Right ventricle myocardium superior (tissue), 1 donor: Measurements from ENCODE around the gene AURKA. TPM values are rescaled to one million over a fixed set of nuclear protein-coding genes. Genes with fewer than 3 reads are reported as not detected.

Source experiments
- ATAC-seq: fragments of 200-7000 bp; cut with Tn5 transposase; one replicate; pipeline ENCODE4 v1.9.1; 2020; ENCODE audit warnings: mild to moderate bottlenecking; ENCODE audit not compliant: poor library complexity
- DNase-seq: peaks from one replicate; pipeline ENCODE4 v3.0.0-alpha.2; 2020
- intact Hi-C: fragments of 100-400 bp; cut with DNase I; formaldehyde crosslinking; loops from one replicate; pipeline ENCODE4 v1.11.2; 2022
- total RNA-seq: library from RNA; stranded (reverse); fragmentation: NEBNext Ultra II Directional; extraction: Animal tissue kit (Norgen Biotek cat#: 25700); gene quantifications from one replicate; pipeline ENCODE4 v1.2.1, GENCODE V29; 2021
- donor health status: DM: no; HTN: yes; CAD: no; lungs with severe emphysema.

AURKA gene
- total RNA-seq, 1 donor from 2014 or later = 6.0 TPM

DNA sequence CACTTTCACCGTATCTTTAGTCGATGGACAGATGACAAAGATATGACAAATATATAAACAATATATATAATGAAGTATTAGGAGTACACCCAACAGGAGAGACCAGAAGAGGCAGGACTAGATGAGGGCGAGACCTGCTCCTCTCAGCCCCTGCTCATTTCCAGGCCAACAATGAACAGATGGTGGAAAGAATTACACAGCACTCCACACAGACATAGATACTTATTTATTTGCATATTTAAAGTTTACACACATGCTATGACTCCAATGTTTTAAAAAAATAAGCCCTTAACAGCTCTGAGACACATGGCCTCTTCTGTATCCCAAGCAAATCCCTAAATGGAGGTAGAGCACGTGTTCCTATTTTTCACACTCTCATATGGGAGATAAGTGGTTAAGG, 22.8 kb downstream of the AURKA start:
- ATAC-seq (no peak), DNase-seq (no peak)
- intact Hi-C loops = no loop called here

DNA sequence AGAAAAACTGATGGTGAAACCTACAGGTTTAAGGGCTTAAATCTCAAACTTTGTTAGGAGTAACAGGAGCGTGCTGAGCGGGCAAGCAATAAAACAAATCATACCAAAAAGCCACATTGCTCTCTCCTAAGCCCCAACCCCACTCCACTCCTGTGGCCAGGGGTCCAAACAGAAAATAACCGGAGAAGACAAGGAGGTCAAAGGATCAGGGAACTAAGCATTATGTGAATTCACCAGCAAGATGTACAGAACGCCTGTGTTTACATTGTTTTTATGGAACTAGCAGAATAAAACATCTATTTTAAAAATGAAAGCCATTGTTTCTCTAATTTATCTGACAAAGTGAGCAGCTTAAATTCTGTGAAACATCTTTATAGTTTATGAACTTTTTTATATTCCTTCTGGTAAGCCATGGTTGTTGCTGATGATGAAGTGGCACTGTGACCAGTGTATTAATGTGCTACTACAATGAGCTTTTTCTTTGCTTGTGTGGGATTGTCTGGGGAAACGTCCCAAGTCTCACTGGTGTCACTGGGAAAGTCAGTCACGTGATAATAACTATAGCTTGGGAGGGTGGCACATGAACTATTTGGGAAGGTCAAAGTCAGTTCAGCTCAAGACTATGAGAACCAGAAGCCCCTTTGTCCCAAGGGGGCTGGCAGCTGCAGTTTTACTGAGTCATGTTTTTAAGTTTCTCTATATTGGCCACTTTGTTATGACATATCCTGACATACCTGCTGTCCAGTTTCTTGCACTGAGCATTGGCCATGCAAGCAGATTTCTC, 23.5 kb downstream of the AURKA start:
- ATAC-seq = no peak
- DNase-seq = no peak

DNA sequence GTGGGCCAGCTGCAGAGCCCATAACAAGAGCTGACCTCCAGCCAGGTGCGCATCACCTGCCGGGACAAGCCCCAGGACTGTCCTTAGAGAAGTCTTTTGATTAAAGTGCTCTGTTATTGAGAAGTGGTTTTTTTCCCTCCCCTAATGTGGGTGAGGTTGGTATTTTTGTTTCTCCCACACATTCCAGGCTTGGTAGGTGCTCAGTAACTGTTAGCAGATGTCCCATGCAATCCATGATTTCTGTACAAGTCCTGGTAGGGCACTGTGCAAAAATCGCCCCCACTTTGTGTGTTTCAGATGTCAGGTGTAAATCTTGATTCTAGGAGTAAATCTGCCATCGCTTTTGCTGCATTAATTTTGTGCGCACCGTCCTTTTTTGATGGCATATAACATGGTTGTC, 28.5 kb downstream of the AURKA start:
- intact Hi-C loops = no loop called here
- no peak for DNase-seq
- ATAC-seq = no peak

More for the DNA sequence above, 23.5 kb downstream of the AURKA start:
- intact Hi-C loops = no loop called here

DNA sequence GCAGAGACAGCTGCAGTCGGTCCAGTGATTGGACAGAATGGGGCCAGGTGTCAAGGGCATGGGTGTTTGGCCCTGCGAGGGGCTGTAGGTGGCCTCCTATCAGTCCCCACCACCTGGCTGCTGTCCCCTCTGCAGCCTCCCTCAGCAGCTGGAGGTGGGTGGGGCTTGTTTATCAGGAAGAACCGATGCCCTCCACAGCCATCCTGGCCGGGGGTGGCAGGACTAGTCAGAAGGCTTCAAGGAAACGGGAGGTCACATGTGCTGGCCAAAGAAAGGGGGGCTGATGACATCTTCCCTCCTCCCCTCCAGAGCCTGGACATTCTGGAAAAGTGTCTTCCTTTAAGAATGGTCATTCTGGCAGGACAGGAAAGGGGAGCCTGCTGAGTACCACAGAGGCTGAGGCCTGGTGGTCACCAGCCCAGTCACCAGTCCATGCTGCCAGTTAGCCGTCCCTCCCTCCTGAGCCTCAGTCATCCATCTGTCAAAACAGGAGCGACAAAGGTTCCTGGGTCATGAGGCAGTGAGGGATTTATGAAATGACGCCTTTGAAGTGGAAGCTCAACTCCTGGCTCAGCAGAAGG, 29.1 kb downstream of the AURKA start:
- DNase-seq (no peak), ATAC-seq (no peak)
- intact Hi-C loops = no loop called here

DNA sequence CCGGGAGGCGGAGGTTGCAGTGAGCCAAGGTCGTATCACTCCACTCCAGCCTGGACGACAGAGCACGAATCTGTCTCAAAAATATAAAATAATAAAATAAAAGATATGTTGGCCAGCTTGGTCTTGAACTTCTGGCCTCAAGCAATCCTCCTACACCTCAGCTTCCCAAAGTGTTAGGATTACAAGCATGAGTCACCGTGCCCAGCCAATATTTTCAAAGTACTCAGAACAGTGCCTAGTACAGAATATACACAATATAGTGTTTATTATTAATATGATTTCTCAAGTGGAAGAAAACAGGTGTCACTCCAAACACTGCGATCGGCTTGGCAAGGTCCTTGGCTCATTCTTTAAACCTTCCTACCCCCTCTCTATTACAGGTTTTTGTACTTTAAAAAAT, 30.1 kb downstream of the AURKA start:
- intact Hi-C loops = no loop called here
- ATAC-seq = no peak
- no peak for DNase-seq

DNA sequence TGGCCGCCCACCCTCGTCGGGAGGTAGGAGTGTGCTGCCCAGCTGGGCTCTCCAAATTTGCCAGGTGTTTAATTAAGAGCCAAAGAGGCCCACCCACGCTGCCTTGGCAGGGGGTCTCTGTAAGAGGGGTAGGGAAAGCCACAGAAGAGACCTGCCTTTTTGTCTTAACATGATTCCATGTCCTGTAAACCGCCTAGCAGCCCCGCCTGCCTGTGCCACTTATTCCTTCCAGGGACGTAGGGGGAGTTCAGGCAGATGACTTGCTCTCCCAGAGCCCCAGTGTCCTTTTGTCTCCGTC, 31.2 kb downstream of the AURKA start:
- no peak for ATAC-seq
- intact Hi-C loops = no loop called here
- DNase-seq = no peak

DNA sequence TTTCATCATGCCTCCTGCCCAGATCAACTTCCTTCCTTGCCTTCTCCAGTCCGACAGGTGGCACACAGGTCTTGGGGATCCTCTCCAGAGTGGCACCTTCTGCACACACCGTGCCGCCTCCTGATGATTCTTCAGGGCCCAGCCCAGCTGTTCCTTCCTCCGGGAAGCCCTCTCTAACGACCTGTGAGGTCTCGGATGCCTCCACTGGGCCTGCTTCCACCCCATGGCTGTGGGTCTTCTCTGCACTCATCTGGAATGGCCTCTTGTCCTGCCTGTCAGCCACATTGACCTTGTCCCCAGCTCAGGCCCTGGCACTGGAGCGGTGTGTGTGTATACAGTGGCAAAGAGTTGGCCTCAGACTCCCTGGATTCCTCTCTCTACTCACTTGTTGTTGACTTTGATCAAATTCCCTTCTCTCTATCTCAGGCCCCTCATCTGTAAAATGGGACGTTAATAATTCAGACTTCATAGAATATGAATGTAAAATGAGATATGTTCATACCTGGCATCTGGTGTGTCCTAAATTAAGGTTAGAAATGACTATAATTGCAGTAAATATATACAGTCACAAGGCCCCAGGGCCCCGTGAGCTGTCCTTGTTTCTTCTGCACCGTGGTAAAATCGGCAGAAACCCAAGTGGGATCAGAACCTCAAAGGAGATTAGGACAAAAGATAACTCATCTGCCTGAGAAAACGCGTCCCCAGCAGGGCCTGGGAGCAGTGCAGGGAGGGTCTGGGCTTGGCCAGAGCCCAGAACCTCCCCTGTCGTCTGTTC, 31.7 kb downstream of the AURKA start:
- intact Hi-C loops = no loop called here
- ATAC-seq = no peak
- DNase-seq = no peak

DNA sequence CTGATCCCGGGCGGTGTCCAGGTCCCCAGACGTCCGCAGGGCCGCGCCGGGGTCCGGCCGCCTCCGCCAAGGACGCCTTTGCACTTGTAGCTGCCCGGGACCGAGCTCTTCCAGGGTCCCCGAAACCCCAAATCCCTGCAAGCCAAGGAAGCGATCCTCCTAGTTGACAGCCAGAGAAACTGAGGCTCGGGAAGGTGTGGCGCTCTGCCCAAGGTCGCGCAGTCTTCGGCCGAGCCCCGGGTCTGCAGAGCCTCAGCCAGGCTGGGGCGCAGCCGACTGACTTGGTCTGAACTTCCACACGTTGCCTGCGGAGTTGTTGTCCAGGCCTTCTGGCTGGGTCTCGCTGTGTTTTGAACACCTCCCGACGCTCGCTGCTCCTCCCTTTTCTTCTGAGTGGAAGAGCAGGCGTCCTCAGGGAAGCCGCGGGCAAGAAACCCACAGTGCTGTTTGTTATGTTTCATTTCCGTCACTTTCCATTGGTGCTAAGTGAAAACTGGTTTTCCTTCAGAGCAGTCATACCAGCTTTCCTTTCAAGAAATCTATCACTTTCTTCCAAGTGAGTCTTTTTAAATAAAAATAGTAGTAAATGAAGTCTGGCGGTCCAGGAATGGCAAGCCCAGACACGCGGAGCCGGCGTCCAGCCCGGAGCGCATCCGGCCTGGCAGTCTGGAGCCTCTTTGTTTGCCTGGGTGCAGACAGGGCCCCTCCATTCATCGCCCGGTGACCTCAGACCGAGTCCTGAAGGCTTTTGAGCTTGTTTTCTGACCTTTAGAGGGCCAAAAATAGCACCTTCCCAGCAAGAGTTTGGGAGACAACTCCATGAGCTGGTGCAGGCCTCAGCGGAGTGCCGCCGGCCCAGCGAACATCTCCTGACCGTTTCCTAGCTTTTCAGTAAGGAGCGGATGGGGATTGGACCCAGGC, 32.5 kb downstream of the AURKA start:
- peak; percentile 74 for ATAC-seq
- DNase-seq = peak; percentile 71
- intact Hi-C loops = no loop called here

DNA sequence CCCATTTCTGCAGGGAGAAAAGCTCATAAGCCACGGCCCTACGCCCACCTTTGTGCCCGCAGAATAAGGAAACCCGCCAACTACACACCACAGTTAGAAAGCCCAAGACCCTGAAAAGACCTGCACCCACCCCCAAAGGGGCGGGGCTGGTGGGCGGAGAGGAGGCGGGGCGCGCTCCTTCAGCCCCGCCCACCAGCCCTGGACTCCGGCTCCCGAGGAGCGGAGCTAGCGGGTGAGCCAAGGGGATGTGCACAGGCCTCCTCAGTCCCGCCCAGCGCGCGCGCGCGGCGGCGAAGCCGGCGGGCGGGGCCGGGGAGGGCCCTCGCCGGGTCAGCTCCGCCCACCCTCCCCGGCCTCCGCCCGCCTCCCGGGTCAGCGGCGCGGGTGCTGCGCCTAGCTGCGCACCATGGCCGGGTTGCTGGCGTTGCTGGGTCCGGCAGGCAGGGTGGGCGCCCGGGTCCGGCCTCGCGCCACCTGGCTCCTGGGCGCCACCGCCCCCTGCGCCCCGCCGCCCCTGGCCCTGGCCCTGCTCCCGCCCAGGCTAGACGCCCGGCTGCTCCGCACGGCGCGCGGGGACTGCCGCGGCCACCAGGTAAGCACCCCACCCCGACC, 33.3 kb downstream of the AURKA start, which contains the start of gene FAM210B:
Gene FAM210B (plus strand): TSS at position 375 of the 612 bp plus-strand sequence. CDS start 32 bp downstream, at position 407.
- ATAC-seq = peak; percentile 97
- DNase-seq = peak; percentile 93
- intact Hi-C loops = no loop called here

DNA sequence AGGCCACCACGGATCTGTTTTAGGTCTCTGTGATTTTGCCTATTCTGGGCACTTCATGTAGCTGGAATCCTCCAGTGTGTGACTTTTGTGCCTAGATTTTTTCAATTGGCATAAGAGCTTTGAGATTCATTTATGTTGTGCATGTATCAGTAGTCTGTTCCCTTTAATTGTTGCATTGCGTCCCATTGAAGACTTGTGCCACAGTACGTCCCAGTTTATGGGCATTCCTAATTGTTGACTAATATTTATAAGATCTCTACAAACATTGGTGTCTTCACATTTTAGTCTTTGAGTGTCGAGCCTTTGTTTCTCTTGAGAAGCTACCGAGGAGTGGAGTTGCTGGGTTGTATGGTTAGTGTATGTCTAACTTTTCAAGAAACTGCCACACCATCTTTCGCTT, 33.9 kb downstream of the AURKA start:
- DNase-seq = no peak
- no peak for ATAC-seq
- intact Hi-C loops = no loop called here

DNA sequence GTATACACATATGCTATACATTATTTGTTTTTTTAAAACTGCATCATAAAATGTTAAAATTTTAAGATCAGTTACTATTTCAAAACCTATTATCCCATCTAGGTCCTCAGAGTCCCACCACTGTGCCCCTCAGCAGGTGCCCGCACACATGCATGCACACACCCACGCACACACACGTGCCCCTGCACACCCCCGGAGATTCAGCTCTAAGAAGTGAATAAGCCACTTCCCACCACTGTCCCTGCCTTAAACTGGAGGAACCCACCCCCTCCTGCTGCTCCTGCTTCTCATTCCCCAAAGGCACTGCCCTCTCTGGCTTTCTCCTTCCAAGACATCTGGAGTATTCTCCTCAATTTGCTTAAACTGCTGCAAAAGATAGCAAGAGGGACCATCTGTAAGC, 38.7 kb downstream of the AURKA start:
- ATAC-seq (no peak), DNase-seq (no peak)
- intact Hi-C loops = no loop called here

DNA sequence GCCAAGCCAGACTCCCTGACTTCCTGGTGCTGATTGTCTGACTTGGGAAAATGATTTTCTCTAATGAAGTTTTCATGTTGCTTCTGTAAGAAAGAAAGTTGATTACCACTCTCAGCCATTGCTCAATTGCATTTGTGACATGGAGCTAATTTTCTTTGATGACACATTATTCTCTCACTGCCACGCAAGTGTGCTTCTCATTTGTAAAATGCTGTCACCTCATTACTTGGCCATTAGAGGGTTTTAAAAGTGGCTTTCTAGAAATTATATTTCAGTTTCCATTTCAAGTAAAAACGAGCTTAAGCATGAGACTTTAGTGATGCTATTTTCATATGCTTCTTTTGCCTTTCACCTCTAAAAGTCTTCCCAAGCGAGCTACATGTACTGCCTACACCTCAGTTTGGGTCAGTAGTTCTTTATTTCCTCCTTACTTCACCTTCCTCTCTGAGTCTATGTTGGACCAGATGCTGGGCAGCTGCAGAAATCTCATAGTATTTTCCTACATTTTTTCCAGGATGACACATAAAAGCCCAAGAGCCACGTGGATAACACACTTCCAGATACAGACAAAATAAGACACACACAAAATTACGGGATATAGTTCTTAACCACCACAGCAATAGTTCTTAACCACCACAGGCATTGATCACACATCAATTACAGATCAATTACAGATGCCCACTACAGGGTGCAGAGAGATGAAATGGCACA, 39.5 kb downstream of the AURKA start:
- DNase-seq = no peak
- intact Hi-C loops = no loop called here

DNA sequence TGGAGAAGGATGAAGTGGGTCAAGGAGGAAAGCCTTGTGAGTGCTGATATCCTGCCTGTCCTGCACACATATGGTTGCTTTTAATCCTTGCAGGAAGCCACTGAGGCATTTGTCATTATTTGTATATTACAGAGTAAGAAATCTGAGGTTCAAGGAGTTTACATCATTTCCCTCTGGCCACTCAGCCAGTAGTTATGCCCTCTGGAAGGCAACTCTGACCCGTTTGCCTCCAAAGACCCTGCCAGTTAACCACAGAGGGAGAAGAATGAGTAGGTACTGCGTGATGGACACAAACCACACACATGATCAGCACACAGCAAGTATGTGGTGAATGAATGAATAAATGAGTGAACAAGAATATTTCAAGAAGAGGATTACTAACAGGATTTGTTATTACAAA, 41.2 kb downstream of the AURKA start:
- DNase-seq = no peak
- intact Hi-C loops = no loop called here
- no peak for ATAC-seq

More for the DNA sequence above, 39.5 kb downstream of the AURKA start:
- ATAC-seq = no peak

DNA sequence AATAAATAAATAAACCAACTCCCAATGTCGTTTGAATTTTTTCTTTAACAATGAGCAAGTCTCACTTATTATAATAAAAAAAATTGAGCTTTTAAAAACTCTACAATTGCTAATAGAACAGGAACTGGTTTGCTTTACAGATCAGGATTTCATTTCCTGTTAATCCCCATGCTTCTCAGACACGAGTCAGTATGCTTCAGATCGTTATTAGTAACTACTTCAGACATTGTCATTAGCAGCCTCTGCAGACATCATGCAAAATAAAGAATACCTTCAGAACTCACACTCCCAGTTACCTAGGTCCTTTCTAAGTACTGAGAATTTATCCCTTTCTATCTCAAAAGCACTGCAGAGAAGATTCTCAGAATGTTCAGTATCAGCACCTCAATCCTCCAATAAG, 43.3 kb downstream of the AURKA start:
- DNase-seq = no peak
- no peak for ATAC-seq
- intact Hi-C loops = no loop called here

DNA sequence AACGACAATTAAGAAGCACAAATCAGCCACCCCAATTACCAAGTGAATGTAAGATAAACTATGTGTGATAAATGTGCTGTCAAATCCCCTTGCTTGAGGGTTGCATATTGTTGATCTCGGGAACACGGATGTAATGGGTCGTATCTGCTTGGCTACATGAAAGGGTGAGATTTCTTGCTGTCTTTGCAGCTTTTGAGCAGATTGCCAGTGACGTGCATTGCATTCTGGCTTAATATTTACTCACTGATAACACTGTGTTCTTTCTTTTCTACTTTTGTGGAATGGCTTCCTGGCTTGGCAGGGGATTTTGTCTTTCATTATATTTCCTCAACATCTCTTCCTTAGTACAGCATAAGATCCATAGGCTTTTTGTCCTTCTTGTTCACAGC, 43.7 kb downstream of the AURKA start:
- ATAC-seq (no peak), DNase-seq (no peak)
- intact Hi-C loops = no loop called here

DNA sequence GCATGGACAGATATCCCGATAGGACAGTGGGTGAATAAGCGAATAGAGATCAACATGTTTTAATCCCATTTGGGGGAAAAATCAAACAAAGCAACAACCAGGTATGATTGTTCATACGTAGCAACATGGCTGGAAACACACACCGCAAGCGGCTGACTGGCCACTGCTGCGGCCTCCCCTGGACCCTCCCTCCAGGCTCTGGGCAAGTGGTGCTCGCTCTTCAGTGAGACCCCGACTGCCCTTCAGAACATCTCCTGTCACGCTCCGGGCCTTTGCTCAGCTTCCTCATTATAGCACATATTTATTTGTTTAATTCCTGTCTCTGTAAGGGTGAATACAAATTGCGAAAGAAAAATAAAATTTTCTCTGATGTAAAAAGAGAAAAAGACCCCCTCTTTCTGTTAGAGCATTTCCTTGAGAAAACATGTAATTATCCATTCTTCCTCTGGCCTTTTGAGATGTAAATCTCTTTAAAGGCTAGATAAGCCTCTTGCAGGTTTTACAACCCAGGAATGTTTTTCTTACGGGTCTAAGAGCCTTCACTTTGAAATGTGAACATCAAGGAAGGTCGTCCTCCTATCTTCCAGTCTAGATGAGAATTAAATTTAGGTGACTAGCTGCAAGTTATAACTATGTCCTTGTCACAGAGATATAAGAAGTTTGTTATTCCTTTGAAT, 44.2 kb downstream of the AURKA start:
- intact Hi-C loops = no loop called here
- ATAC-seq (no peak), DNase-seq (no peak)

DNA sequence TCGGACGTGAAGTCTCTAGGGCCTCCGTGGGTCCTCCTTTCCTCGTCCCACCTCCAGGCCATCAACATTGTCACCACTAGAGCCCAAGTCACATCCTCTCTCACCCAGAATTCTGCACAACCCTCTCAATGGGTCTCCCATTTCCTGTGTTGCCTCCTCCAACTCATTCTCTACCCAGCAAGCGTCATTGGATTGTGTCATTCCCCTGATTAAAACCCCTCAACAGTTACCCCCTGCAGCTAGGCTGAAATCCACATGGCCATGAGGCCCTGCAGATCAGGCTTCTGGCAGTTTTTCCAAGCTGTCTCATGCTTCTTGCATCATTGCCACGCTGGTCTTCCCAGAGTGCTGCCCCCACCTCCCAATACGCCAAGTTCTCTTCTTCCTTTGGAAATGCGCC, 46.1 kb downstream of the AURKA start:
- no peak for DNase-seq
- no peak for ATAC-seq
- intact Hi-C loops = no loop called here
